ENCODE data around the gene NXPE3.
A peak's percentile ranks its signal among the peaks of the same experiment; 100 is the strongest.

The NXPE3 gene

DNA sequence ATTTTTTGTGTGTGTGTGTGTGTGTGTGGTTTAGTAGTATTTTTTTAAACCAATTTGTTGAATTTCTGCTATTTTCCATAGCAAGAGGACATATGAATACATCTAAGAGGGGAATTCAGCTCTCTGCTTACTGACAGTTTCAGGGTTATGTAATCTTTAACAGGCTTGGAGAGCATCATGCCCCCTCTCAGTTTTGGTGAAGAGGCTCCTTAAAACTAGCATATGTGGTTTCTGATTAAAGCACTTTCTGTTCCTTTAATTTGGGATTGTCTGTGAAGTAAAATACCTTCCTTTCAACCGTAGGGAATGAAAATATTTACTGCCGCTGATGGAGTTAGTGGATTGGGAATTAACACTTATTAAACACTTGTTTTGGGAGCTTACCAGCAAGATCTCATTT is 50.9 kb downstream of the NXPE3 start:
- Histone ChIP-seq H3K4me3 (no peak overlapping the region), H3K36me3 (no peaks in the 10 kb centered on the region), H3K27ac (peak overlapping the region; percentile 84 to 90), H3K4me1 (peaks cover 0 to 46% (median 25%) of the 10 kb centered on the region in 4 donors), H3K9me3 (no peaks in the 10 kb centered on the region), H3K27me3 (no peaks in the 10 kb centered on the region)
- TF ChIP-seq CTCF (IDR thresholded peaks at IDR 0.05) = no peak
- intact Hi-C loops (cut with DNase I; ENCODE audit: low total_unique reads) = no loop called here
- no peak for DNase-seq

- no peak for TF ChIP-seq CTCF (IDR thresholded peaks at IDR 0.05)
- Histone ChIP-seq H3K27me3 (no peaks in the 10 kb centered on the region), H3K4me3 (no peak overlapping the region), H3K4me1 (peaks cover 0 to 25% (median 18%) of the 10 kb centered on the region in 4 donors), H3K9me3 (no peaks in the 10 kb centered on the region), H3K27ac (no peak overlapping the region), H3K36me3 (no peaks in the 10 kb centered on the region)
- DNase-seq = no peak
- intact Hi-C loops (cut with DNase I; ENCODE audit: low total_unique reads) = no loop called here
Observed at GRCh38 chr3:101833446-101833974, 54.5 kb downstream of the NXPE3 start.

GRCh38 chr3:101835676-101836075 is 56.7 kb downstream of the NXPE3 start:
- Histone ChIP-seq H3K27me3 (no peaks in the 10 kb centered on the region), H3K36me3 (no peaks in the 10 kb centered on the region), H3K4me1 (peaks cover 0 to 4% (median 2%) of the 10 kb centered on the region in 4 donors), H3K4me3 (no peak overlapping the region), H3K27ac (no peak overlapping the region), H3K9me3 (no peaks in the 10 kb centered on the region)
- intact Hi-C loops (cut with DNase I; ENCODE audit: low total_unique reads) = no loop called here
- no peak for TF ChIP-seq CTCF (IDR thresholded peaks at IDR 0.05)
- no peak for DNase-seq

GRCh38 chr3:101836160-101836559 is 57.1 kb downstream of the NXPE3 start:
- no peaks in the 10 kb centered on the region for H3K36me3 ChIP-seq
- intact Hi-C loops (cut with DNase I; ENCODE audit: low total_unique reads) = no loop called here

GRCh38 chr3:101836652-101837598 is 57.9 kb downstream of the NXPE3 start:
- Histone ChIP-seq H3K36me3 (no peaks in the 10 kb centered on the region), H3K4me1 (peaks cover 0 to 4% (median 0%) of the 10 kb centered on the region in 4 donors), H3K27ac (no peak overlapping the region), H3K27me3 (no peaks in the 10 kb centered on the region), H3K9me3 (no peaks in the 10 kb centered on the region), H3K4me3 (no peak overlapping the region)
- intact Hi-C loops (cut with DNase I; ENCODE audit: low total_unique reads) = no loop called here
- no peak for DNase-seq
- no peak for TF ChIP-seq CTCF (IDR thresholded peaks at IDR 0.05)

More at GRCh38 chr3:101836160-101836559, 57.1 kb downstream of the NXPE3 start:
- no peak for DNase-seq
- no peaks in the 10 kb centered on the region for H3K9me3 ChIP-seq
- TF ChIP-seq CTCF (IDR thresholded peaks at IDR 0.05) = no peak
- H3K27me3 ChIP-seq = no peaks in the 10 kb centered on the region
- no peak overlapping the region for H3K27ac ChIP-seq
- H3K4me3 ChIP-seq = no peak overlapping the region
- peaks cover 0 to 4% (median 0%) of the 10 kb centered on the region in 4 donors for H3K4me1 ChIP-seq
